Brain pericyte (primary cell): Measurements from ENCODE around the gene FAM181B.

ENCODE experiments used
- DNase-seq: peaks from one replicate; pipeline ENCODE4 v3.0.0-alpha.2; 2012; ENCODE audit warnings: low read depth, low spot score

FAM181B gene

DNA sequence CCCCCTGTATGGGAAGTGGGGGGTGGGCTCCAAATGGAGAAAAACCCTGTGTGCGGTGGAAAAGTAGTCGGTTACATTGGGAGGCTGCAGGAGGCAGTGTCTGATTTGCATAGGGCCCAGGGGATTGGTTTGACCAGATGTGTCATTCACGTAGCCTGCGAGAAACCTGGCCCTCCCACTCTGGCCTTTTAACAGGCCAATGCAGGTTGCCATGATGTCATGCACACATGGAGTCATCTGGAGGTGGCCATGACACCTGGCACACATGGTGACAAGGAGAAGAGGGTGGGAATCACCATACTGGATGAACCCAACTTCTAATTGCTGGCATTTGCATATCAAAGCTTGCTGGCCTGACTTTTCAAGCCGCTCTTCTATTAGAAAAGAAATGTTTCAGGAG lies 50.6 kb downstream of the FAM181B start:
- no peak for DNase-seq

GRCh38 chr11:82682003-82682751 lies 51.5 kb downstream of the FAM181B start:
- peak; percentile 11 for DNase-seq

DNA sequence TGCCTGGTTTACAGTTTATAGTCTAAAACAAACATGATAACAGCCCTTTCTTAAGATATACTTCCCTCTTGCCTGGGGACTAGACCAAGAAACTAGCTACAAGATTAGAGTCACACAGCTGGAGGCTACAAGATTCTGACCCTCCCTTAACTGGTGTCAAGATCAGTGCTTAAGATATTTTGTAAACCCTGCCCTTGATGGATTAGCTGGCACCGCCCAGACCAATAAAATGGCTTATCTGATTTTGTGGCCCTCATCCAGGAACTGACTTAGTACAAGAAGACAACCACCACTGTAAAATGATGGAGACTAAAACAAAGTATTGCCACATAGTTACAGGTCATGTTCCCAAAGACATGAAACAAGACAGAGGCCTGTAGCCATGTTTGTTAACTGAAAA lies 53.4 kb downstream of the FAM181B start:
- no peak for DNase-seq
